ENCODE data around the gene CIB4. TPM values are rescaled to one million over a fixed set of nuclear protein-coding genes. Genes with fewer than 3 reads are reported as not detected.

Gene CIB4
- total RNA-seq, 1 experiment from 2014 or later, result not detected

- H3K27ac ChIP-seq, result no peak overlapping the region
- H3K9me2 ChIP-seq (ENCODE audit: insufficient read depth), result no peaks in the 10 kb centered on the region
- 0 out of 2 replicates have a peak overlapping the region, but pooled peaks have one; percentile 44 for H2AFZ ChIP-seq
- H3K79me2 ChIP-seq (ENCODE audit: low read depth), result no peaks in the 10 kb centered on the region
- H3F3A ChIP-seq (ENCODE audit: insufficient read depth, low read depth), result no peaks in the 10 kb centered on the region
- no peaks in the 10 kb centered on the region for H4K20me1 ChIP-seq (ENCODE audit: insufficient read depth)
- H3K4me1 ChIP-seq (replicated peaks; ENCODE audit: insufficient read depth), result 0 out of 2 replicates have a peak, but pooled peaks cover 4% of the 10 kb centered on the region
- intact Hi-C loops (cut with micrococcal nuclease; ENCODE audit: unreplicated experiment), result no loop called here
- no peaks in the 10 kb centered on the region for H3K9me3 ChIP-seq (ENCODE audit: insufficient read depth, low read depth)
- TF ChIP-seq EZH2 (IDR thresholded peaks at IDR 0.05; ENCODE audit: low read depth), result no peak
- no peak for TF ChIP-seq CTCF (conservative IDR thresholded peaks at IDR 0.05)
- DNase-seq, result no peak
- H3K4me2 ChIP-seq, result no peak overlapping the region
- no peaks in the 10 kb centered on the region for H3K36me3 ChIP-seq (ENCODE audit: low read depth)
- POLR2A ChIA-PET (ENCODE audit: unreplicated experiment), result no interaction called here
- no peak overlapping the region for H3K4me3 ChIP-seq
- no TSS peak for BruUV-seq (replicated peaks)
- H3K27me3 ChIP-seq (ENCODE audit: insufficient read depth, low read depth), result no peaks in the 10 kb centered on the region
- CTCF ChIA-PET, result no interaction called here
Observed at GRCh38 chr2:26653207-26654060, 12.3 kb upstream of the CIB4 start.

GRCh38 chr2:26652361-26653041 is 11.3 kb upstream of the CIB4 start:
- ChIA-PET POLR2A (ENCODE audit: unreplicated experiment) (no interaction called here), CTCF (no interaction called here)
- H3K27me3 ChIP-seq (ENCODE audit: insufficient read depth, low read depth), result no peaks in the 10 kb centered on the region
- no peaks in the 10 kb centered on the region for H3K79me2 ChIP-seq (ENCODE audit: low read depth)
- no peaks in the 10 kb centered on the region for H3K9me3 ChIP-seq (ENCODE audit: insufficient read depth, low read depth)
- no peak for TF ChIP-seq EZH2 (IDR thresholded peaks at IDR 0.05; ENCODE audit: low read depth)
- no peak for TF ChIP-seq CTCF (conservative IDR thresholded peaks at IDR 0.05)
- no peaks in the 10 kb centered on the region for H3K9me2 ChIP-seq (ENCODE audit: insufficient read depth)
- no peak overlapping the region for H2AFZ ChIP-seq
- no peak overlapping the region for H3K27ac ChIP-seq
- H3F3A ChIP-seq (ENCODE audit: insufficient read depth, low read depth), result no peaks in the 10 kb centered on the region
- BruUV-seq (replicated peaks), result no TSS peak
- H3K4me2 ChIP-seq, result no peak overlapping the region
- intact Hi-C loops (cut with micrococcal nuclease; ENCODE audit: unreplicated experiment), result no loop called here
- H3K4me3 ChIP-seq, result no peak overlapping the region
- H3K36me3 ChIP-seq (ENCODE audit: low read depth), result no peaks in the 10 kb centered on the region
- 0 out of 2 replicates have a peak, but pooled peaks cover 4% of the 10 kb centered on the region for H3K4me1 ChIP-seq (replicated peaks; ENCODE audit: insufficient read depth)
- no peaks in the 10 kb centered on the region for H4K20me1 ChIP-seq (ENCODE audit: insufficient read depth)
- no peak for DNase-seq

DNA sequence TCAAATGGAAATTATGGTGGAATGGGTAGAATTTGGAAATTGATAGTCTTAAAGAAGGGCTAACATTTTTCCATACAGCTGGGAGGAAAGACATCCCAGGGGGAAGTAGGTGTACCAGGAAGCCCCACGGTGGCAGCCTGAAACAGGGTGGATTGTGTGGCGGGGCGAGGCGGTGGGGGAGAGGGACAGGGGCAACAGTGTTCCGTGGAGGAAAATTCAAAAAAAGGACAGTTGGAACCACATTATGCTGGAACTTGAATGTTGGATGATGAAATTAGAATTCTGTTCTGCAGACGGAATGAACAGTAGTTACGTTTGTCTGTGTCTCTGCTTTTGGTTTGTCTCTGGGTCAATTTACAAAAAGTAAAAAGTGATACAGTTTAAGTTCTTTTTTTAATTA is 10.6 kb upstream of the CIB4 start:
- no peak overlapping the region for H3K4me3 ChIP-seq
- intact Hi-C loops (cut with micrococcal nuclease; ENCODE audit: unreplicated experiment), result no loop called here
- no peak for DNase-seq
- H3K4me2 ChIP-seq, result no peak overlapping the region
- H2AFZ ChIP-seq, result no peak overlapping the region
- H3K79me2 ChIP-seq (ENCODE audit: low read depth), result no peaks in the 10 kb centered on the region
- H3K4me1 ChIP-seq (replicated peaks; ENCODE audit: insufficient read depth), result 0 out of 2 replicates have a peak, but pooled peaks cover 4% of the 10 kb centered on the region
- ChIA-PET POLR2A (ENCODE audit: unreplicated experiment) (no interaction called here), CTCF (no interaction called here)
- no peaks in the 10 kb centered on the region for H3K9me3 ChIP-seq (ENCODE audit: insufficient read depth, low read depth)
- no peaks in the 10 kb centered on the region for H3K36me3 ChIP-seq (ENCODE audit: low read depth)
- H3K27me3 ChIP-seq (ENCODE audit: insufficient read depth, low read depth), result no peaks in the 10 kb centered on the region
- no peak overlapping the region for H3K27ac ChIP-seq
- no TSS peak for BruUV-seq (replicated peaks)
- no peaks in the 10 kb centered on the region for H4K20me1 ChIP-seq (ENCODE audit: insufficient read depth)
- no peaks in the 10 kb centered on the region for H3F3A ChIP-seq (ENCODE audit: insufficient read depth, low read depth)
- no peaks in the 10 kb centered on the region for H3K9me2 ChIP-seq (ENCODE audit: insufficient read depth)
- TF ChIP-seq CTCF (conservative IDR thresholded peaks at IDR 0.05) (no peak), EZH2 (IDR thresholded peaks at IDR 0.05; ENCODE audit: low read depth) (no peak)

All from PC-9 (cell line).